GM12878 (cell line): ENCODE measurements around the gene LCN12. TPM values are rescaled to one million over a fixed set of nuclear protein-coding genes. Genes with fewer than 3 reads are reported as not detected.

Source experiments
- ATAC-seq: fragments of 200-7000 bp; cut with Tn5 transposase; 3 replicates; pipeline ENCODE4 v1.9.1; 2020; ENCODE audit warnings: mild to moderate bottlenecking, moderate library complexity
- BruUV-seq: library from RNA; stranded (reverse); fragments of 400-500 nt; replicated peaks from 2 replicates; lab custom pipeline; 2021; lab: Mats Ljungman, UMichigan
- CTCF ChIA-PET: fragments of 300-600 bp; sonication (Branson Sonifier 250); formaldehyde crosslinking; extraction: SDS; loops from one replicate; lab custom pipeline; 2021; ENCODE audit warnings: inconsistent platforms; lab: Yijun Ruan, JAX
- POLR2A ChIA-PET: fragments of 350-600 bp; formaldehyde crosslinking; extraction: SDS; loops from one replicate; lab custom pipeline; 2021; ENCODE audit warnings: inconsistent platforms; lab: Charles Lee
- RAD21 ChIA-PET: fragments of 300-600 bp; sonication (Branson Sonifier 250); formaldehyde crosslinking; loops from one replicate; lab custom pipeline; 2023; ENCODE audit warnings: antibody characterized with exemption; ENCODE audit not compliant: unreplicated experiment; lab: Charles Lee
- SMC1A ChIA-PET: fragments of 300-600 bp; sonication (Branson Sonifier 250); formaldehyde crosslinking; loops from one replicate; lab custom pipeline; 2023; ENCODE audit not compliant: unreplicated experiment, uncharacterized antibody; lab: Charles Lee
- DNase-seq: peaks from one replicate; pipeline ENCODE4 v3.0.0-alpha.2; 2011; ENCODE audit warnings: low read depth, low spot score
- FAIRE-seq: peaks from 3 replicates; lab custom pipeline; 2011; peaks lifted over from hg19 to GRCh38; lab: Jason Lieb, UNC
- H2AFZ ChIP-seq: 2 replicates; pipeline ENCODE4 v1.6.0; 2011; ENCODE audit warnings: low read depth, low read length, control low read depth; ENCODE audit not compliant: control insufficient read depth
- H3K27ac ChIP-seq: 2 replicates; pipeline ENCODE4 v1.5.1; 2011; ENCODE audit warnings: control low read depth; ENCODE audit not compliant: control insufficient read depth, insufficient read depth
- H3K27me3 ChIP-seq, 2 experiments: replicated peaks in 1 of 2; 2 replicates each; pipeline versions ENCODE4 v1.6.0 to v1.6.1; 2011; ENCODE audit warnings: low read length in 1 of 2; ENCODE audit not compliant: control insufficient read depth in 2 of 2, insufficient read depth in 2 of 2
- H3K36me3 ChIP-seq, 2 experiments: 2 replicates each; pipeline ENCODE4 v1.5.1; 2011; ENCODE audit warnings: low read length in 1 of 2; ENCODE audit not compliant: control insufficient read depth in 2 of 2, insufficient read depth in 2 of 2
- H3K4me1 ChIP-seq: 2 replicates; pipeline ENCODE4 v1.6.1; 2011; ENCODE audit warnings: mild to moderate bottlenecking, low read length, moderate library complexity, mixed read lengths; ENCODE audit not compliant: control insufficient read depth, insufficient read depth
- H3K4me2 ChIP-seq: 2 replicates; pipeline ENCODE4 v1.6.0; 2011; ENCODE audit warnings: control low read depth; ENCODE audit not compliant: control insufficient read depth, insufficient read depth
- H3K4me3 ChIP-seq: fragments of 200-600 bp; sonication (generic); 2 replicates; pipeline ENCODE4 v1.5.1; 2016
- H3K79me2 ChIP-seq: 2 replicates; pipeline ENCODE4 v1.6.0; 2011; ENCODE audit warnings: low read length; ENCODE audit not compliant: control insufficient read depth, insufficient read depth
- H3K9ac ChIP-seq: 2 replicates; pipeline ENCODE4 v1.8.0; 2011; ENCODE audit warnings: low read length, control low read depth, mixed read lengths; ENCODE audit not compliant: control insufficient read depth, insufficient read depth
- H3K9me3 ChIP-seq: replicated peaks from 3 replicates; pipeline ENCODE4 v1.5.1; 2011; ENCODE audit warnings: mild to moderate bottlenecking, low read length; ENCODE audit not compliant: control insufficient read depth, insufficient read depth
- H4K20me1 ChIP-seq: 2 replicates; pipeline ENCODE4 v1.6.0; 2011; ENCODE audit not compliant: control insufficient read depth, insufficient read depth
- E2F8 ChIP-seq: fragments of 450-650 bp; IDR thresholded peaks from 2 replicates; pipeline ENCODE4 v1.6.1; 2018; ENCODE audit warnings: mild to moderate bottlenecking, low read depth, moderate library complexity; ENCODE audit not compliant: partially characterized antibody
- E4F1 ChIP-seq: fragments of 450-650 bp; IDR thresholded peaks from 2 replicates; pipeline ENCODE4 v1.6.1; 2018; ENCODE audit warnings: borderline replicate concordance, mild to moderate bottlenecking; ENCODE audit not compliant: partially characterized antibody
- ELK1 ChIP-seq: IDR thresholded peaks from 2 replicates; pipeline ENCODE4 v1.6.1; 2012; ENCODE audit warnings: low read depth, low read length, improper control_type of control experiment
- ESRRA ChIP-seq: IDR thresholded peaks from 2 replicates; pipeline ENCODE4 v1.6.1; 2012; ENCODE audit warnings: mild to moderate bottlenecking, low read length, improper control_type of control experiment
- HSF1 ChIP-seq: fragments of 150-350 bp; IDR thresholded peaks from 2 replicates; pipeline ENCODE4 v1.6.1; 2014; ENCODE audit warnings: mild to moderate bottlenecking, low read depth, low read length
- IRF3 ChIP-seq: fragments of 450-650 bp; IDR thresholded peaks from 2 replicates; pipeline ENCODE4 v1.6.1; 2014; ENCODE audit warnings: mild to moderate bottlenecking
- IRF4 ChIP-seq: IDR thresholded peaks from 2 replicates; pipeline ENCODE4 v1.6.1; 2011; ENCODE audit warnings: low read depth, low read length
- NFYB ChIP-seq: IDR thresholded peaks from 2 replicates; pipeline ENCODE4 v1.6.1; 2011; ENCODE audit warnings: low read depth, mild to moderate bottlenecking, low read length, improper control_type of control experiment, moderate library complexity; ENCODE audit not compliant: insufficient read depth
- PAX8 ChIP-seq: fragments of 450-650 bp; IDR thresholded peaks from 2 replicates; pipeline ENCODE4 v1.6.1; 2017; ENCODE audit warnings: mild to moderate bottlenecking, moderate library complexity
- SUPT20H ChIP-seq: IDR thresholded peaks from 2 replicates; pipeline ENCODE4 v1.6.1; 2011; ENCODE audit warnings: low read depth, mild to moderate bottlenecking, low read length, moderate library complexity, borderline replicate concordance; ENCODE audit not compliant: control insufficient read depth
- WRNIP1 ChIP-seq: IDR thresholded peaks from 2 replicates; pipeline ENCODE4 v1.6.1; 2011; ENCODE audit warnings: low read depth, low read length, improper control_type of control experiment, borderline replicate concordance
- YBX1 ChIP-seq: fragments of 450-650 bp; IDR thresholded peaks from 2 replicates; pipeline ENCODE4 v1.6.1; 2016; ENCODE audit warnings: antibody characterized with exemption
- ZNF274 ChIP-seq: IDR thresholded peaks from one replicate; pipeline ENCODE4 v1.8.0; 2011; ENCODE audit not compliant: insufficient read length, insufficient read depth
- WGBS: methylation state at CpG from one replicate; pipeline ENCODE4 v1.1.6; 2016; ENCODE audit warnings: low lambda C conversion rate; ENCODE audit not compliant: insufficient replicate concordance, insufficient coverage; ENCODE audit errors: missing lambda C conversion rate; 5-methylcytosine and 5-hydroxymethylcytosine counted together
- in situ Hi-C: fragments of 300-500 bp; cut with MboI; formaldehyde crosslinking; loops from 9 replicates; pipeline ENCODE4 v1.14.3; 2018; ENCODE audit warnings: mixed read lengths
- intact Hi-C: fragments of 100-400 bp; cut with micrococcal nuclease; formaldehyde crosslinking; loops from one replicate; pipeline ENCODE4 v1.14.2; 2022; ENCODE audit not compliant: unreplicated experiment
- polyA plus RNA-seq, 11 experiments: library from polyadenylated mRNA; depleted of rRNA in 4 of 11; unstranded in 6 of 11; stranded (reverse) in 5 of 11; fragments of >200 nt; fragmentation: Nextera tagmentation in 4 of 11; fragmentation: Illumina TruSeq in 1 of 11; extraction: Ambion mirVana in 4 of 11; extraction: Trizol in 1 of 11; gene quantifications; 1 replicate in 1 of 11; 2 replicates in 10 of 11; pipeline versions ENCODE4 v1.2.1 to v1.2.3, GENCODE V29; 2011 to 2016; ENCODE audit warnings: inconsistent platforms in 2 of 11, missing spikeins in 2 of 11, low read depth in 1 of 11
- total RNA-seq, 4 experiments: library from RNA; depleted of rRNA in 3 of 4; stranded (reverse); fragments of >200 nt in 3 of 4; fragmentation: Illumina TruSeq in 1 of 4; extraction: Trizol in 1 of 4; gene quantifications; 2 replicates each; pipeline versions ENCODE4 v1.2.1 to v1.2.3, GENCODE V29; 2013 to 2021

LCN12 gene
- total and polyA plus RNA-seq, 10 of the 15 experiments (the other 5 are each of a cell fraction or from before 2014, with no cell fraction given) = 0.06 to 0.64 (median 0.40) TPM; not detected in 3

- in situ Hi-C loops = no loop called here
- Histone ChIP-seq H3K4me1 (peaks cover 4% of the 10 kb centered on the region), H3K27me3 (no peaks in the 10 kb centered on the region), H3K36me3 (no peaks in the 10 kb centered on the region), H3K9me3 (no peaks in the 10 kb centered on the region), H3K4me2 (no peak overlapping the region), H3K79me2 (no peaks in the 10 kb centered on the region), H3K27ac (no peak overlapping the region), H3K4me3 (no peak overlapping the region), H4K20me1 (no peaks in the 10 kb centered on the region; the same call in 1 of the 2 replicates), H3K9ac (no peak overlapping the region), H2AFZ (no peak overlapping the region)
- WGBS = 51% methylated on average over 15 of the region's 15 CpGs
- ATAC-seq = no peak
- ChIA-PET POLR2A (no interaction called here), CTCF (interaction anchor here (1.3 kb wide), 1 partner anchor 13 kb away, joined by 5 read pairs; no protein-coding TSS in a partner anchor), SMC1A (no interaction called here), RAD21 (interaction anchor here (1.3 kb wide), 1 partner anchor 13 kb away, joined by 3 read pairs; no protein-coding TSS in a partner anchor)
- FAIRE-seq = no peak
- no TSS peak for BruUV-seq
- DNase-seq = no peak
- intact Hi-C loops = no loop called here
- no peak for TF ChIP-seq IRF3
- no peak for TF ChIP-seq E2F8
- TF ChIP-seq PAX8 = no peak
- no peak for TF ChIP-seq ESRRA
- no peak for TF ChIP-seq ZNF274
- no peak for TF ChIP-seq HSF1
- TF ChIP-seq NFYB = no peak
- TF ChIP-seq SUPT20H = no peak
- TF ChIP-seq WRNIP1 = no peak
- TF ChIP-seq E4F1 = no peak
- no peak for TF ChIP-seq YBX1
- TF ChIP-seq ELK1 = no peak
- TF ChIP-seq IRF4 = no peak
Observed at GRCh38 chr9:136960938-136961275, 8.8 kb downstream of the LCN12 start.
